OCI-LY1 (cell line): Measurements from ENCODE around the gene RIPK4.

Experiments used
- H2AFZ ChIP-seq: fragments of 200-600 bp; sonication (generic), shearing (Covaris generic); 2 replicates; pipeline ENCODE4 v1.6.0; 2014; ENCODE audit warnings: antibody characterized with exemption, mild to moderate bottlenecking, low read length
- H3F3A ChIP-seq: fragments of 200-600 bp; sonication (generic), shearing (Covaris generic); 2 replicates; pipeline ENCODE4 v1.6.0; 2014; ENCODE audit warnings: mild to moderate bottlenecking, antibody characterized with exemption, low read length, moderate library complexity; ENCODE audit not compliant: insufficient read depth
- H3K27ac ChIP-seq: fragments of 200-600 bp; sonication (generic); 2 replicates; pipeline ENCODE4 v1.5.1; 2014; ENCODE audit warnings: low read length, mixed run types, mild to moderate bottlenecking, low read depth; ENCODE audit not compliant: poor library complexity, severe bottlenecking
- H3K27me3 ChIP-seq: fragments of 200-600 bp; sonication (generic); 2 replicates; pipeline ENCODE4 v1.6.0; 2014; ENCODE audit warnings: antibody characterized with exemption, mild to moderate bottlenecking, low read length, moderate library complexity; ENCODE audit not compliant: insufficient read depth
- H3K36me3 ChIP-seq: fragments of 200-600 bp; sonication (generic); 2 replicates; pipeline ENCODE4 v1.6.1; 2014; ENCODE audit warnings: mild to moderate bottlenecking, antibody characterized with exemption, low read length, moderate library complexity, mixed read lengths; ENCODE audit not compliant: insufficient read depth
- H3K4me1 ChIP-seq: fragments of 200-600 bp; sonication (generic); 2 replicates; pipeline ENCODE4 v1.5.1; 2014; ENCODE audit warnings: mild to moderate bottlenecking, low read length, moderate library complexity; ENCODE audit not compliant: insufficient read depth, severe bottlenecking
- H3K4me2 ChIP-seq: fragments of 200-600 bp; sonication (generic), shearing (Covaris generic); 2 replicates; pipeline ENCODE4 v1.6.1; 2014; ENCODE audit warnings: low read length
- H3K4me3 ChIP-seq: fragments of 200-600 bp; sonication (generic); 2 replicates; pipeline ENCODE4 v1.5.1; 2014; ENCODE audit warnings: low read length, low read depth, mild to moderate bottlenecking, mixed read lengths; ENCODE audit not compliant: poor library complexity, severe bottlenecking
- H3K79me2 ChIP-seq: fragments of 200-600 bp; shearing (Covaris generic); 2 replicates; pipeline ENCODE4 v1.6.1; 2016; ENCODE audit warnings: mixed run types, low read length, mixed read lengths; ENCODE audit not compliant: insufficient read depth
- H3K9ac ChIP-seq: fragments of 200-600 bp; sonication (generic), shearing (Covaris generic); 2 replicates; pipeline ENCODE4 v1.6.1; 2014; ENCODE audit warnings: mild to moderate bottlenecking, low read length, mixed read lengths
- H3K9me2 ChIP-seq: fragments of 200-600 bp; sonication (generic), shearing (Covaris generic); 2 replicates; pipeline ENCODE4 v1.6.1; 2014; ENCODE audit warnings: low read depth, mild to moderate bottlenecking, low read length, mixed read lengths
- H3K9me3 ChIP-seq: fragments of 200-600 bp; shearing (Covaris generic); 2 replicates; pipeline ENCODE4 v1.6.1; 2014; ENCODE audit warnings: low read length, mixed read lengths
- H4K20me1 ChIP-seq: fragments of 200-600 bp; sonication (generic), shearing (Covaris generic); 2 replicates; pipeline ENCODE4 v1.6.0; 2016; ENCODE audit warnings: mild to moderate bottlenecking, low read length; ENCODE audit not compliant: insufficient read depth
- EZH2 ChIP-seq: fragments of 200-600 bp; sonication (generic), shearing (Covaris generic); IDR thresholded peaks from 2 replicates; pipeline ENCODE4 v1.8.0; 2017; ENCODE audit warnings: borderline replicate concordance, mixed run types, mild to moderate bottlenecking, antibody characterized with exemption, low read length, moderate library complexity, mixed read lengths
- TF ChIP-seq, protein P1 (sequence below): fragments of 200-600 bp; sonication (generic), shearing (Covaris generic); IDR thresholded peaks from 2 replicates; pipeline ENCODE4 v1.5.1; 2017; ENCODE audit warnings: mild to moderate bottlenecking, antibody characterized with exemption, low read length, moderate library complexity, mixed read lengths

Gene RIPK4

GRCh38 chr21:41691205-41692184 is 75.4 kb downstream of the RIPK4 start:
- H3K9me2 ChIP-seq: no peaks in the 10 kb centered on the region
- no peaks in the 10 kb centered on the region for H4K20me1 ChIP-seq
- H3K79me2 ChIP-seq: no peaks in the 10 kb centered on the region
- H3K9ac ChIP-seq: no peak overlapping the region
- H3K4me2 ChIP-seq: no peak overlapping the region
- no peaks in the 10 kb centered on the region for H3K36me3 ChIP-seq
- H3K9me3 ChIP-seq: no peaks in the 10 kb centered on the region
- TF ChIP-seq, protein P1, sequence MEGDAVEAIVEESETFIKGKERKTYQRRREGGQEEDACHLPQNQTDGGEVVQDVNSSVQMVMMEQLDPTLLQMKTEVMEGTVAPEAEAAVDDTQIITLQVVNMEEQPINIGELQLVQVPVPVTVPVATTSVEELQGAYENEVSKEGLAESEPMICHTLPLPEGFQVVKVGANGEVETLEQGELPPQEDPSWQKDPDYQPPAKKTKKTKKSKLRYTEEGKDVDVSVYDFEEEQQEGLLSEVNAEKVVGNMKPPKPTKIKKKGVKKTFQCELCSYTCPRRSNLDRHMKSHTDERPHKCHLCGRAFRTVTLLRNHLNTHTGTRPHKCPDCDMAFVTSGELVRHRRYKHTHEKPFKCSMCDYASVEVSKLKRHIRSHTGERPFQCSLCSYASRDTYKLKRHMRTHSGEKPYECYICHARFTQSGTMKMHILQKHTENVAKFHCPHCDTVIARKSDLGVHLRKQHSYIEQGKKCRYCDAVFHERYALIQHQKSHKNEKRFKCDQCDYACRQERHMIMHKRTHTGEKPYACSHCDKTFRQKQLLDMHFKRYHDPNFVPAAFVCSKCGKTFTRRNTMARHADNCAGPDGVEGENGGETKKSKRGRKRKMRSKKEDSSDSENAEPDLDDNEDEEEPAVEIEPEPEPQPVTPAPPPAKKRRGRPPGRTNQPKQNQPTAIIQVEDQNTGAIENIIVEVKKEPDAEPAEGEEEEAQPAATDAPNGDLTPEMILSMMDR: no peak
- TF ChIP-seq EZH2: no peak
- H3K27ac ChIP-seq: no peak overlapping the region
- no peaks in the 10 kb centered on the region for H3F3A ChIP-seq
- no peak overlapping the region for H2AFZ ChIP-seq
- no peaks in the 10 kb centered on the region for H3K4me1 ChIP-seq
- H3K27me3 ChIP-seq: no peaks in the 10 kb centered on the region; the same call in 1 of the 2 replicates
- no peak overlapping the region for H3K4me3 ChIP-seq
